Smooth muscle cell (in vitro differentiated cells): Measurements from ENCODE around the gene SYNM. TPM values are rescaled to one million over a fixed set of nuclear protein-coding genes. Genes with fewer than 3 reads are reported as not detected.
"Not testable (repeated sequence)": the region's sequence is repeated elsewhere in the genome, so short reads cannot be mapped to it uniquely, and the experiment has no call there.

Experiments
- DNase-seq: peaks from one replicate; lab custom pipeline; 2025; ENCODE audit not compliant: unreplicated experiment; lab: John Stamatoyannopoulos, UW
- H2AFZ ChIP-seq: fragments of 200-600 bp; sonication (generic); 2 replicates; pipeline ENCODE4 v1.6.0; 2016; ENCODE audit warnings: antibody characterized with exemption, low read depth, mild to moderate bottlenecking
- H3F3A ChIP-seq: fragments of 200-600 bp; sonication (generic); 2 replicates; pipeline ENCODE4 v1.6.0; 2017; ENCODE audit warnings: antibody characterized with exemption, low read depth
- H3K27ac ChIP-seq: fragments of 200-600 bp; sonication (generic); 2 replicates; pipeline ENCODE4 v1.5.1; 2016; ENCODE audit warnings: low read depth, mild to moderate bottlenecking
- H3K27me3 ChIP-seq: fragments of 200-600 bp; sonication (generic); 2 replicates; pipeline ENCODE4 v1.6.1; 2016; ENCODE audit warnings: low read depth, mild to moderate bottlenecking
- H3K36me3 ChIP-seq: fragments of 200-600 bp; sonication (generic); 2 replicates; pipeline ENCODE4 v1.5.1; 2016; ENCODE audit warnings: low read depth
- H3K4me1 ChIP-seq: fragments of 200-600 bp; sonication (generic); 2 replicates; pipeline ENCODE4 v1.5.1; 2016; ENCODE audit warnings: low read depth
- H3K4me2 ChIP-seq: fragments of 200-600 bp; sonication (generic); 2 replicates; pipeline ENCODE4 v1.6.0; 2016; ENCODE audit warnings: mild to moderate bottlenecking
- H3K4me3 ChIP-seq: fragments of 200-600 bp; sonication (generic); 2 replicates; pipeline ENCODE4 v1.5.1; 2016; ENCODE audit warnings: mild to moderate bottlenecking
- H3K79me2 ChIP-seq: fragments of 200-600 bp; sonication (generic); 2 replicates; pipeline ENCODE4 v1.6.0; 2016; ENCODE audit warnings: low read depth, mild to moderate bottlenecking
- H3K9ac ChIP-seq: fragments of 200-600 bp; sonication (generic); 2 replicates; pipeline ENCODE4 v1.6.0; 2016; ENCODE audit warnings: low read depth
- H3K9me3 ChIP-seq: fragments of 200-600 bp; sonication (generic); replicated peaks from 2 replicates; pipeline ENCODE4 v1.5.1; 2016; ENCODE audit warnings: low read depth
- H4K20me1 ChIP-seq: fragments of 200-600 bp; sonication (generic); 2 replicates; pipeline ENCODE4 v1.6.0; 2016; ENCODE audit warnings: low read depth
- CTCF ChIP-seq: fragments of 200-600 bp; sonication (generic); IDR thresholded peaks from 2 replicates; pipeline ENCODE4 v1.5.1; 2017; ENCODE audit warnings: borderline replicate concordance, mild to moderate bottlenecking, antibody characterized with exemption; ENCODE audit not compliant: insufficient read depth, poor library complexity, severe bottlenecking
- WGBS: methylation state at CpG from one replicate; pipeline ENCODE4 v1.1.7; 2016; ENCODE audit warnings: low lambda C conversion rate; 5-methylcytosine and 5-hydroxymethylcytosine counted together
- polyA plus RNA-seq: library from polyadenylated mRNA; unstranded; fragments of >200 nt; fragmentation: Nextera tagmentation; extraction: Ambion mirVana; gene quantifications from 2 replicates; pipeline ENCODE4 v1.2.1, GENCODE V29; 2016
- total RNA-seq: library from RNA; depleted of rRNA; stranded (reverse); fragments of >200 nt; gene quantifications from 2 replicates; pipeline ENCODE4 v1.2.3, GENCODE V29; 2014

SYNM gene
- total and polyA plus RNA-seq, 2 experiments from 2014 or later = 1.3 to 3.0 TPM

DNA sequence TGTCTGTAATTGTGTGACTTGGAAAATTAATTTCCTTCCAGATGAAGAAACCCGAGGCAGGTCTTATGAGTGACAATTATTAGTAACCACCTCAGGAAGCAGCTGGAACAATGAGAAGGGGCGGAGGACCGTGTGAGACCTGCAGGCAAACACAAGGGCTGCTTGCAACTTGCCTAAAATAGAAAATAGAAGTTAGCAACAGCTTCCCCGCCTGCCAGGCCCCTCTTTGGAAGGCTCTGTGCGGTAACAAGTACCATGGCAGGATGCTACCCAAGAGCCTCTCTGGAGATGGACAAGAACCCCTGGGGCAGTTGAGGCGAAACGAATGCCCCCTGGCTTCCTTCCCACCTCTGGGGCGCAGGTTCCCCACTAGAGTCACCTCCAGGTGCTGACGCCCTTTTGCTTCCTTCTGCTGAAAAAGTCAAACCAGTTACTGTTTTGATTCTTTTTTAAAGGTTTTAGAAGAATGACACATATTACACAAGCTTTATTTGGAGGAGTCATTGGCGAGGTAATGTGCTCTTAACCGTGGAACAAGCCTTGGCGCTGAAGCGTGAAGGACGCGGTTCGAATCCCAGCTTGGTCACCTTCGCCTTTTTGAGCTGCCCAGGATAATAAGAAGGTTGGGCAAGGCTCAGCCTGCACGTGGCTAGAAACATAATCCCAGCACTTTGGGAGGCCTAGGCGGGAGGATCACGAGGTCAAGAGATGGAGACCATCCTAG, 47.0 kb upstream of the SYNM start:
- Histone ChIP-seq H3K9ac (no peak overlapping the region), H2AFZ (no peak overlapping the region), H3K4me2 (peak overlapping the region; percentile 99)

DNA sequence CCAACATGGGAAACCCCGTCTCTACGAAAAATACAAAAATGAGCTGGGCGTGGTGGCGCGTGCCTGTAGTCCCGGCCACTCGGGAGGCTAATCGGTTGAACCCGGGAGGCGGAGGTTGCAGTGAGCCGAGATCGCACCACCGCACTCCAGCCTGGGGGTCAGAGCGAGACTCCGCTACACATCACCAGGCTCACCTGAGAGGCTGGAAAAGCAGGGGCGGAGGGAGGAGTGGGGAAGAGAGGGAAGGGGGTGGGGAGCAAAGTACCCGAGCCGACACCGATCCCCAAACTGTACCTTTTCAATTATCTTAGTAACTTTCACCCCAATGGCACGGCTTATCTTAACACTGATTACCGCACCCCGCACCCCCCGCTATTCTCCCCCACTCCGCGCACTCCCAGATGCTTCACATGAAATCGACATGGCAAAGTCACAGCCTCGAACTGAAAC, 46.4 kb upstream of the SYNM start:
- Histone ChIP-seq H3K27me3 (no peaks in the 10 kb centered on the region), H3K9me3 (no peaks in the 10 kb centered on the region), H3K4me1 (peaks cover 4% of the 10 kb centered on the region), H3K27ac (no peak overlapping the region), H3K4me3 (peak overlapping the region; percentile 76), H2AFZ (no peak overlapping the region), H3K79me2 (no peaks in the 10 kb centered on the region), H3K36me3 (no peaks in the 10 kb centered on the region), H3F3A (no peaks in the 10 kb centered on the region), H3K4me2 (peak overlapping the region; percentile 99), H3K9ac (no peak overlapping the region), H4K20me1 (no peaks in the 10 kb centered on the region)
- DNase-seq = no peak
- TF ChIP-seq CTCF = no peak
- WGBS = 59% methylated on average over 26 of the region's 27 CpGs

More for the DNA sequence above, 47.0 kb upstream of the SYNM start:
- Histone ChIP-seq H3K27ac (no peak overlapping the region), H3K9me3 (no peaks in the 10 kb centered on the region), H3K36me3 (no peaks in the 10 kb centered on the region), H4K20me1 (no peaks in the 10 kb centered on the region), H3F3A (no peaks in the 10 kb centered on the region), H3K4me1 (peaks cover 4% of the 10 kb centered on the region), H3K4me3 (no peak overlapping the region), H3K79me2 (no peaks in the 10 kb centered on the region), H3K27me3 (no peaks in the 10 kb centered on the region)
- WGBS = 91% methylated on average over 20 of the region's 20 CpGs
- no peak for TF ChIP-seq CTCF
- no peak for DNase-seq

DNA sequence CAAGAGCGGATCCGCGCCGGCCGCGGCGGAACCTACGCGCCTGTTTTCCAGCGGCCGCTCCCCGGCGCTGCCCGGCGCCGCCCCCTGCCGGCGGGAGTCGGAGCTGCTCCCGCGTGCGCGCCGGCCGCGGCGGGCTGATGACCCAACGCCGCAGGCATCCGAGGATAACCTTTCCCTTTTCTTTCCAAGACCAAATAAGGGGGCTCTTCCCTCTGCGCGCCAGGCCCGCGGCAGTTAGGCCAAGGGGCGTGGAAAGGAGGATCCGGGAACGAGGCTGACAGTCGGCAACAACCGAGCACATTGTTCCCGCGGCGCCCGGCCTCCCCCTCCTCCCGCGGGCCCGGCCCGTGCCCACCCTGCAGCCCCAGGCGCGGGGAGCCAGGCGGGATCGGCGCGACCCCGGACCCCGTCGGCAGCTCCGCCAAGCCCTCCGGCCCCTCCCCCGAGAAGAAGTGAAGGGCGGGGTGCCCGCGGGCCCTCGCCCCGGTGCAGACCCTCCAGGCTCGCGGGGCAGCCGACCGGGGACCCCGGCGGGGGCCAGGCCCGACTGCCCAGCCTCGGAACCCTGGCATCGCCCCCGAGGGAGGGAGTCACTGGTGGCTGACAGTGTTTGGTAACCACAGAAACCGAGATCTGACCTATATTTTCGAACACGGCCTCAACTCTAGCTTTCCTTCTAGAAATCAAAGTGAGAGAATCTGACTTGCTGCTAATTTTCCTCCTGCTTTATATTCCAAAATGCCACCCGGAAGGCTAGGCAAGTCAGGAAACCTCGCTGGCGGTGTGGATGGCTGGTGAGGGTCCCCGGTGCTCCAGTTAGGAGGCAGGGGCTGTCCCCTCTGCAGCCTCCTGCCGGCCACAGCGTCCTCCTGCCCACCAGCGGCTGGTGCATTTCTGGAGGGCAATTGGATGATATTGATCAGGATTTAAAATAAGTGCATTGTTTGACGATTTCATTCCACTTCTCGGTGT, 45.6 kb upstream of the SYNM start:
- Histone ChIP-seq H3K27me3 (no peaks in the 10 kb centered on the region), H2AFZ (peak overlapping the region; percentile 79), H3K27ac (peak overlapping the region; percentile 86), H3K9me3 (no peaks in the 10 kb centered on the region), H4K20me1 (no peaks in the 10 kb centered on the region), H3K4me2 (peak overlapping the region; percentile 99), H3K4me1 (peaks cover 4% of the 10 kb centered on the region), H3K79me2 (no peaks in the 10 kb centered on the region), H3F3A (no peaks in the 10 kb centered on the region), H3K4me3 (peak overlapping the region; percentile 76), H3K9ac (peak overlapping the region; percentile 97), H3K36me3 (no peaks in the 10 kb centered on the region)
- WGBS = 6% methylated on average over 54 of the region's 86 CpGs
- peak; percentile 81 for TF ChIP-seq CTCF
- peak; percentile 59 for DNase-seq

GRCh38 chr15:99060186-99060585, 44.7 kb upstream of the SYNM start:
- not testable (repeated sequence) for H3K4me1 ChIP-seq, H3K9me3 ChIP-seq, H3K9ac ChIP-seq, H3K79me2 ChIP-seq, H3F3A ChIP-seq, H2AFZ ChIP-seq, H3K4me2 ChIP-seq, DNase-seq, H4K20me1 ChIP-seq, H3K27me3 ChIP-seq, H3K36me3 ChIP-seq, H3K27ac ChIP-seq, H3K4me3 ChIP-seq
- 95% methylated on average over 18 of the region's 18 CpGs for WGBS
